HepG2 (cell line): ENCODE measurements around the gene WBP1. TPM values are rescaled to one million over a fixed set of nuclear protein-coding genes. Genes with fewer than 3 reads are reported as not detected.

Experiments
- ATAD3A ChIP-seq: sonication (generic); formaldehyde crosslinking; IDR thresholded peaks from 2 replicates; pipeline ENCODE4 v1.4.0; 2020; ENCODE audit warnings: missing genetic modification reagents
- FOXP1 ChIP-seq, 2 experiments: fragments of 450-650 bp in 1 of 2; IDR thresholded peaks; 2 replicates each; pipeline ENCODE4 v1.6.1; 2017 to 2018; ENCODE audit warnings: antibody characterized with exemption in 1 of 2
- GATAD2A ChIP-seq: IDR thresholded peaks from 2 replicates; pipeline ENCODE4 v1.6.1; 2016
- HNF4G ChIP-seq, 2 experiments: sonication (generic) in 1 of 2; formaldehyde crosslinking in 1 of 2; IDR thresholded peaks; 2 replicates each; pipeline versions ENCODE4 v1.4.0 to v1.6.1; 2011 to 2020; ENCODE audit warnings: borderline replicate concordance in 2 of 2, low read depth in 2 of 2, mild to moderate bottlenecking in 2 of 2, low read length in 1 of 2, missing genetic modification reagents in 1 of 2, moderate library complexity in 1 of 2
- HOXA5 ChIP-seq: sonication (generic); formaldehyde crosslinking; IDR thresholded peaks from 2 replicates; pipeline ENCODE4 v1.4.0; 2020; ENCODE audit warnings: missing genetic modification reagents
- ISX ChIP-seq: sonication (generic); formaldehyde crosslinking; conservative IDR thresholded peaks from 2 replicates; pipeline ENCODE4 v1.5.0; 2020; ENCODE audit warnings: missing genetic modification reagents
- KDM4B ChIP-seq: sonication (generic); formaldehyde crosslinking; IDR thresholded peaks from 2 replicates; pipeline ENCODE4 v1.4.0; 2020; ENCODE audit warnings: missing genetic modification reagents
- MYNN ChIP-seq: sonication (generic); formaldehyde crosslinking; IDR thresholded peaks from 2 replicates; pipeline ENCODE4 v1.4.0; 2020; ENCODE audit warnings: mild to moderate bottlenecking, low read depth, missing genetic modification reagents
- NFYC ChIP-seq: IDR thresholded peaks from 2 replicates; pipeline ENCODE4 v1.6.1; 2016; ENCODE audit warnings: missing genetic modification reagents, missing compliant biosample characterization
- PRMT3 ChIP-seq: sonication (generic); formaldehyde crosslinking; IDR thresholded peaks from 2 replicates; pipeline ENCODE4 v1.8.1; 2022; ENCODE audit warnings: low read depth, mild to moderate bottlenecking, moderate library complexity, missing genetic modification reagents, borderline replicate concordance
- RFXANK ChIP-seq: IDR thresholded peaks from 2 replicates; pipeline ENCODE4 v1.6.1; 2016
- TARDBP ChIP-seq: sonication (generic); formaldehyde crosslinking; IDR thresholded peaks from 2 replicates; pipeline ENCODE4 v1.8.0; 2022; ENCODE audit warnings: mild to moderate bottlenecking, missing genetic modification reagents
- TOE1 ChIP-seq: sonication (generic); formaldehyde crosslinking; IDR thresholded peaks from 2 replicates; pipeline ENCODE4 v1.4.0; 2020; ENCODE audit warnings: mild to moderate bottlenecking, missing genetic modification reagents
- ZBTB7B ChIP-seq: sonication (generic); formaldehyde crosslinking; IDR thresholded peaks from 2 replicates; pipeline ENCODE4 v1.4.0; 2020; ENCODE audit warnings: missing genetic modification reagents
- ZFY ChIP-seq: sonication (generic); formaldehyde crosslinking; IDR thresholded peaks from 2 replicates; pipeline ENCODE4 v1.4.0; 2020; ENCODE audit warnings: missing genetic modification reagents
- ZMYM2 ChIP-seq: sonication (generic); formaldehyde crosslinking; IDR thresholded peaks from 2 replicates; pipeline ENCODE4 v1.8.0; 2022; ENCODE audit warnings: mild to moderate bottlenecking, missing genetic modification reagents
- ZNF512 ChIP-seq: sonication (generic); formaldehyde crosslinking; IDR thresholded peaks from 2 replicates; pipeline ENCODE4 v1.4.0; 2020; ENCODE audit warnings: mild to moderate bottlenecking, missing genetic modification reagents
- ZNF552 ChIP-seq: sonication (generic); formaldehyde crosslinking; IDR thresholded peaks from 2 replicates; pipeline ENCODE4 v1.9.0; 2022; ENCODE audit warnings: missing genetic modification reagents, mild to moderate bottlenecking, borderline replicate concordance
- polyA plus RNA-seq, 8 experiments: library from polyadenylated mRNA; depleted of rRNA in 3 of 8; stranded (reverse) in 7 of 8; unstranded in 1 of 8; fragments of >200 nt; fragmentation: Illumina TruSeq in 4 of 8; extraction: Trizol in 4 of 8; gene quantifications; 2 replicates each; pipeline versions ENCODE4 v1.2.1 to v1.2.3, GENCODE V29; 2011 to 2016; ENCODE audit warnings: low read depth in 4 of 8, missing spikeins in 1 of 8, mixed read lengths in 1 of 8; ENCODE audit not compliant: insufficient read depth in 1 of 8
- total RNA-seq, 5 experiments: library from RNA; depleted of rRNA; stranded (reverse); fragments of >200 nt; fragmentation: Illumina TruSeq; extraction: Trizol; gene quantifications; 2 replicates each; pipeline ENCODE4 v1.2.3, GENCODE V29; 2016; ENCODE audit warnings: low read depth in 1 of 5
- TF ChIP-seq, protein P1 (sequence below): sonication (generic); formaldehyde crosslinking; IDR thresholded peaks from 2 replicates; pipeline ENCODE4 v1.8.0; 2022; ENCODE audit warnings: missing genetic modification reagents, mild to moderate bottlenecking, borderline replicate concordance
- TF ChIP-seq, protein P2 (sequence below): sonication (generic); formaldehyde crosslinking; IDR thresholded peaks from 2 replicates; pipeline ENCODE4 v1.4.0; 2020; ENCODE audit warnings: low read depth, mild to moderate bottlenecking, missing genetic modification reagents
- TF ChIP-seq, protein P3 (sequence below): IDR thresholded peaks from 2 replicates; pipeline ENCODE4 v1.6.1; 2016; ENCODE audit warnings: missing compliant biosample characterization, missing genetic modification reagents, borderline replicate concordance
- TF ChIP-seq, protein P4 (sequence below): sonication (generic); formaldehyde crosslinking; IDR thresholded peaks from 2 replicates; pipeline ENCODE4 v1.9.0; 2021; ENCODE audit warnings: missing genetic modification reagents, borderline replicate concordance

Gene WBP1
- total and polyA plus RNA-seq, 2 of the 13 experiments (the other 11 are each of a cell fraction or from before 2014, with no cell fraction given), result 38.8 to 85.7 TPM

GRCh38 chr2:74502720-74503505, 44.7 kb downstream of the WBP1 start (continued):
- TF ChIP-seq GATAD2A (peak; percentile 69), HNF4G (IDR thresholded peaks at IDR 0.05; ENCODE audit: borderline replicate concordance, low read depth, low read length) (no peak), HNF4G (CRISPR knock-in tag; IDR thresholded peaks at IDR 0.05; ENCODE audit: borderline replicate concordance, low read depth) (peak; percentile 22; the same call in 1 of the 2 replicates), KDM4B (CRISPR knock-in tag) (no peak; the same call in 1 of the 2 replicates), MYNN (CRISPR knock-in tag) (no peak), TOE1 (no peak), ATAD3A (CRISPR knock-in tag) (no peak), ZBTB7B (CRISPR knock-in tag) (peak; percentile 97), PRMT3 (CRISPR knock-in tag) (peak; percentile 56; the same call in 1 of the 2 replicates), ZMYM2 (peak; percentile 87; the same call in 1 of the 2 replicates), FOXP1 (IDR thresholded peaks at IDR 0.05) (no peak), FOXP1 (CRISPR knock-in tag; IDR thresholded peaks at IDR 0.05) (peak; percentile 39; the same call in 1 of the 2 replicates), ZFY (CRISPR knock-in tag) (peak; percentile 57), TARDBP (CRISPR knock-in tag) (peak; percentile 78), ISX (CRISPR knock-in tag) (0 out of 2 replicates have a peak, but pooled peaks have one; percentile 23), ZNF512 (no peak), NFYC (CRISPR knock-in tag) (no peak), ZNF552 (no peak), RFXANK (CRISPR knock-in tag) (no peak), HOXA5 (0 out of 2 replicates have a peak, but pooled peaks have one; percentile 19)
- TF ChIP-seq, protein P1, sequence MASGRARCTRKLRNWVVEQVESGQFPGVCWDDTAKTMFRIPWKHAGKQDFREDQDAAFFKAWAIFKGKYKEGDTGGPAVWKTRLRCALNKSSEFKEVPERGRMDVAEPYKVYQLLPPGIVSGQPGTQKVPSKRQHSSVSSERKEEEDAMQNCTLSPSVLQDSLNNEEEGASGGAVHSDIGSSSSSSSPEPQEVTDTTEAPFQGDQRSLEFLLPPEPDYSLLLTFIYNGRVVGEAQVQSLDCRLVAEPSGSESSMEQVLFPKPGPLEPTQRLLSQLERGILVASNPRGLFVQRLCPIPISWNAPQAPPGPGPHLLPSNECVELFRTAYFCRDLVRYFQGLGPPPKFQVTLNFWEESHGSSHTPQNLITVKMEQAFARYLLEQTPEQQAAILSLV (CRISPR knock-in tag), result peak; percentile 84
- TF ChIP-seq, protein P2, sequence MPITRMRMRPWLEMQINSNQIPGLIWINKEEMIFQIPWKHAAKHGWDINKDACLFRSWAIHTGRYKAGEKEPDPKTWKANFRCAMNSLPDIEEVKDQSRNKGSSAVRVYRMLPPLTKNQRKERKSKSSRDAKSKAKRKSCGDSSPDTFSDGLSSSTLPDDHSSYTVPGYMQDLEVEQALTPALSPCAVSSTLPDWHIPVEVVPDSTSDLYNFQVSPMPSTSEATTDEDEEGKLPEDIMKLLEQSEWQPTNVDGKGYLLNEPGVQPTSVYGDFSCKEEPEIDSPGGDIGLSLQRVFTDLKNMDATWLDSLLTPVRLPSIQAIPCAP (CRISPR knock-in tag), result no peak
- TF ChIP-seq, protein P3, sequence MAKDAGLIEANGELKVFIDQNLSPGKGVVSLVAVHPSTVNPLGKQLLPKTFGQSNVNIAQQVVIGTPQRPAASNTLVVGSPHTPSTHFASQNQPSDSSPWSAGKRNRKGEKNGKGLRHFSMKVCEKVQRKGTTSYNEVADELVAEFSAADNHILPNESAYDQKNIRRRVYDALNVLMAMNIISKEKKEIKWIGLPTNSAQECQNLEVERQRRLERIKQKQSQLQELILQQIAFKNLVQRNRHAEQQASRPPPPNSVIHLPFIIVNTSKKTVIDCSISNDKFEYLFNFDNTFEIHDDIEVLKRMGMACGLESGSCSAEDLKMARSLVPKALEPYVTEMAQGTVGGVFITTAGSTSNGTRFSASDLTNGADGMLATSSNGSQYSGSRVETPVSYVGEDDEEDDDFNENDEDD, result peak; percentile 10; the same call in 1 of the 2 replicates
- TF ChIP-seq, protein P4, sequence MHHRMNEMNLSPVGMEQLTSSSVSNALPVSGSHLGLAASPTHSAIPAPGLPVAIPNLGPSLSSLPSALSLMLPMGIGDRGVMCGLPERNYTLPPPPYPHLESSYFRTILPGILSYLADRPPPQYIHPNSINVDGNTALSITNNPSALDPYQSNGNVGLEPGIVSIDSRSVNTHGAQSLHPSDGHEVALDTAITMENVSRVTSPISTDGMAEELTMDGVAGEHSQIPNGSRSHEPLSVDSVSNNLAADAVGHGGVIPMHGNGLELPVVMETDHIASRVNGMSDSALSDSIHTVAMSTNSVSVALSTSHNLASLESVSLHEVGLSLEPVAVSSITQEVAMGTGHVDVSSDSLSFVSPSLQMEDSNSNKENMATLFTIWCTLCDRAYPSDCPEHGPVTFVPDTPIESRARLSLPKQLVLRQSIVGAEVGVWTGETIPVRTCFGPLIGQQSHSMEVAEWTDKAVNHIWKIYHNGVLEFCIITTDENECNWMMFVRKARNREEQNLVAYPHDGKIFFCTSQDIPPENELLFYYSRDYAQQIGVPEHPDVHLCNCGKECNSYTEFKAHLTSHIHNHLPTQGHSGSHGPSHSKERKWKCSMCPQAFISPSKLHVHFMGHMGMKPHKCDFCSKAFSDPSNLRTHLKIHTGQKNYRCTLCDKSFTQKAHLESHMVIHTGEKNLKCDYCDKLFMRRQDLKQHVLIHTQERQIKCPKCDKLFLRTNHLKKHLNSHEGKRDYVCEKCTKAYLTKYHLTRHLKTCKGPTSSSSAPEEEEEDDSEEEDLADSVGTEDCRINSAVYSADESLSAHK, result 0 out of 2 replicates have a peak, but pooled peaks have one; percentile 9
